ENCODE data around the gene WWOX. TPM values are rescaled to one million over a fixed set of nuclear protein-coding genes. Genes with fewer than 3 reads are reported as not detected.

The WWOX gene
- total RNA-seq, 1 donor from 2014 or later = 28.2 TPM

DNA sequence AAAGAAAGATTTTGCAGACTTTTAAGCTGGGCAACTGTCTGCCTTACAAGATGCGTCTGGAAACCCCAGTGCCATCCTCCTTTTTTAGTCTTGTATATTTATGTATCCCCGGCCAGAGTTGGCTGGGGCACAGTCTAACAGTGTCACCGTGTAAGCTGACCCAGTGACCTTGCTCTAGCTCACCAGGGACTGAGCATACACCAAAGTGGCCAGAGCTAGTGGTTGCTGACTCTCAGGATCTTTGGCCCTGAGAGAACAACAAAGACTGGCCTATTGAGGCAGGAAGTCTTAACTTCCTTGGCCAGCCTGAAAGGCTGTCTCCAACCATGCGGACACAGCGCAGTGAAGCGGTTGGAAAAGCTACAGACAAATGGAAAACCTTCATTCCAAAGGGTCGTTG, 745.2 kb downstream of the WWOX start:
- Mint-ChIP-seq H3K4me1 (ENCODE audit: unreplicated experiment) (peaks cover 7% of the 10 kb centered on the region), H3K9me3 (no peaks in the 10 kb centered on the region), H3K4me3 (no peak overlapping the region), H3K36me3 (no peaks in the 10 kb centered on the region), H3K27ac (no peak overlapping the region), H3K27me3 (no peaks in the 10 kb centered on the region)
- TF ChIP-seq, protein P1, sequence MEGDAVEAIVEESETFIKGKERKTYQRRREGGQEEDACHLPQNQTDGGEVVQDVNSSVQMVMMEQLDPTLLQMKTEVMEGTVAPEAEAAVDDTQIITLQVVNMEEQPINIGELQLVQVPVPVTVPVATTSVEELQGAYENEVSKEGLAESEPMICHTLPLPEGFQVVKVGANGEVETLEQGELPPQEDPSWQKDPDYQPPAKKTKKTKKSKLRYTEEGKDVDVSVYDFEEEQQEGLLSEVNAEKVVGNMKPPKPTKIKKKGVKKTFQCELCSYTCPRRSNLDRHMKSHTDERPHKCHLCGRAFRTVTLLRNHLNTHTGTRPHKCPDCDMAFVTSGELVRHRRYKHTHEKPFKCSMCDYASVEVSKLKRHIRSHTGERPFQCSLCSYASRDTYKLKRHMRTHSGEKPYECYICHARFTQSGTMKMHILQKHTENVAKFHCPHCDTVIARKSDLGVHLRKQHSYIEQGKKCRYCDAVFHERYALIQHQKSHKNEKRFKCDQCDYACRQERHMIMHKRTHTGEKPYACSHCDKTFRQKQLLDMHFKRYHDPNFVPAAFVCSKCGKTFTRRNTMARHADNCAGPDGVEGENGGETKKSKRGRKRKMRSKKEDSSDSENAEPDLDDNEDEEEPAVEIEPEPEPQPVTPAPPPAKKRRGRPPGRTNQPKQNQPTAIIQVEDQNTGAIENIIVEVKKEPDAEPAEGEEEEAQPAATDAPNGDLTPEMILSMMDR (conservative IDR thresholded peaks at IDR 0.05) = no peak
- no peak for DNase-seq (ENCODE audit: extremely low spot score, unreplicated experiment)

DNA sequence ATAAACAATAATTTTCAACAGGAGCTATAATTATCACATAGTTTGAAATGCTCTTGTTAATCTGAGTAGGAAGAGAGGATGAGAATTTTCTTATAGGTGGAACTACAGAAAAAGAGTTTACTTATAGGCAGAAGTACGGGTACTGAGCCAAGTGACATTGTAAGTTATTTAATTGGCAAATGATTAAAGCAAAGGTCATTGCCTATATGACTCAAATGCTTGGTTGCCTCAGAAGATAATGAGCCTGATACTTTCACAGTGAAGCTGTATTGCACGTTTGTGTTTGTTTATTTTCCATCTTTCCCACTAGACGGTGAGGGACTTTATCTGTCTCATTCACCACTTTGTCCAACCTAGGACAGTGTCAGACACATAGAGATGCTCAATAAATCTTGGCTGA, 751.8 kb downstream of the WWOX start:
- no peaks in the 10 kb centered on the region for H3K27me3 Mint-ChIP-seq
- TF ChIP-seq, protein P1 (conservative IDR thresholded peaks at IDR 0.05) = no peak

DNA sequence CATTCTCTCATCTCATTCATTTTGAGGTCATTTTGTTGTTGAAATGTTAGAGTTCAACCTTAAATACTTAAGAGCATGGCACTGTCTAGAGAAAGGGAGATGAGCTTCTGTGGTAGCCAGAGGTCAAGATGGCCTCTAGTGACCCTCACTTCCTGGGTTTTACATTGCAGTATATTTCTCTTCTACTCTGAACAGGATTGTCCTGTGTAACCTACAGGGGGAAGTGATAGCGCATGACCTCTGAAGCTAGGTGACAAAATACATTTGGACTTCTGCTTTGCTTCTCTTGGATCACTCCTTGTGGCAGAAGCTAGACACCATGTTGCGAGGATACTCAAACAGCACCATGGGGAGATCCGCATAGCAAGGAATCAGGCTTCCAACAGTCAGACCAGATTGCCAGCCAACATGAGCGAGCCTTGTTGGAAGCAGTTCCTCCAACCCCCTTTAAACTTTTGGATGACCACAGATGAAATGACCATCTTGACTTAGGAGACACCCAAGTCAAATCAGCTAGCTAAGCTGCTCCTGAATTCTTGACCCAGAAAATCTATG, 752.7 kb downstream of the WWOX start:
- no peak for DNase-seq (ENCODE audit: extremely low spot score, unreplicated experiment)
- Mint-ChIP-seq H3K9me3 (peaks cover 6% of the 10 kb centered on the region), H3K27me3 (no peaks in the 10 kb centered on the region), H3K4me3 (no peak overlapping the region), H3K27ac (no peak overlapping the region), H3K4me1 (ENCODE audit: unreplicated experiment) (peaks cover 3% of the 10 kb centered on the region), H3K36me3 (no peaks in the 10 kb centered on the region)
- TF ChIP-seq, protein P1 (conservative IDR thresholded peaks at IDR 0.05) = no peak

More for the DNA sequence above, 751.8 kb downstream of the WWOX start:
- H3K27ac Mint-ChIP-seq = no peak overlapping the region
- no peak for DNase-seq (ENCODE audit: extremely low spot score, unreplicated experiment)
- H3K4me3 Mint-ChIP-seq = no peak overlapping the region
- peaks cover 3% of the 10 kb centered on the region for H3K4me1 Mint-ChIP-seq (ENCODE audit: unreplicated experiment)
- peaks cover 6% of the 10 kb centered on the region for H3K9me3 Mint-ChIP-seq
- H3K36me3 Mint-ChIP-seq = no peaks in the 10 kb centered on the region

DNA sequence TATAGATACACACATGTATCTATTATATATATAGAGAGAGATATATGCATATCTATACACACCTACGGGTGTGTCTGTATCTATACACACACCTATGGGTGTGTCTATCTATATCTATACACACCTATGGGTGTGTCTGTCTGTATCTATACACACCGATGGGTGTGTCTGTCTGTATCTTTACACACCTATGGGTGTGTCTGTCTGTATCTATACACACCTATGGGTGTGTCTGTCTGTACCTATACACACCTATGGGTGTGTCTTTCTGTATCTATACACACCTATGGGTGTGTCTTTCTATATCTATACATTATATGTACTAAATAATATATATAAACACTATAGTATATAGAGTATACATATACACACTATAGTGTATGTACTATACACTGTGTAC, 762.6 kb downstream of the WWOX start:
- Mint-ChIP-seq H3K27ac (no peak overlapping the region), H3K36me3 (no peaks in the 10 kb centered on the region), H3K9me3 (no peaks in the 10 kb centered on the region), H3K27me3 (no peaks in the 10 kb centered on the region), H3K4me1 (ENCODE audit: unreplicated experiment) (no peaks in the 10 kb centered on the region), H3K4me3 (no peak overlapping the region)
- TF ChIP-seq, protein P1 (conservative IDR thresholded peaks at IDR 0.05) = no peak
- no peak for DNase-seq (ENCODE audit: extremely low spot score, unreplicated experiment)

DNA sequence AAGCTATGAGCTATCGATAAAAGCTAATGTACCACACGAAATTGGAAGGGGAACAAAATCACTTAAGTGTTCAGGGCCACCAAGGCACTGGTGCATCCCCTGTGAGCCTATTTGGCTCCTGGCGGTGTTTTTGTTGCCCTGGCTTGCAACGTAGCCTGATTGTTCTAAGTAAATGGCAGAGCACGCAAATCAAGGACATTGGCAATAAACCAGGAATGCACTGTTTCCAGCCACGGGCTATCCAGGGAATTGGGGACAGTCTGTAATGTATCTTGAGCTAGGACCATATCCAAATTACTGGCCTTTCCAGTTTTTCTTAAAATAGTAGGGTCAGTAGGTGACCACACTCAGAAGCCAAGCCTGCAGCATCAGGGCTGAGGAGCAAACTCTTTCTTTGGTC, 767.1 kb downstream of the WWOX start:
- H3K27me3 Mint-ChIP-seq = no peaks in the 10 kb centered on the region
- DNase-seq (ENCODE audit: extremely low spot score, unreplicated experiment) = no peak
- peaks cover 7% of the 10 kb centered on the region for H3K9me3 Mint-ChIP-seq
- TF ChIP-seq, protein P1 (conservative IDR thresholded peaks at IDR 0.05) = no peak
- H3K4me3 Mint-ChIP-seq = no peak overlapping the region
- H3K4me1 Mint-ChIP-seq (ENCODE audit: unreplicated experiment) = peaks cover 8% of the 10 kb centered on the region
- no peak overlapping the region for H3K27ac Mint-ChIP-seq
- H3K36me3 Mint-ChIP-seq = no peaks in the 10 kb centered on the region

DNA sequence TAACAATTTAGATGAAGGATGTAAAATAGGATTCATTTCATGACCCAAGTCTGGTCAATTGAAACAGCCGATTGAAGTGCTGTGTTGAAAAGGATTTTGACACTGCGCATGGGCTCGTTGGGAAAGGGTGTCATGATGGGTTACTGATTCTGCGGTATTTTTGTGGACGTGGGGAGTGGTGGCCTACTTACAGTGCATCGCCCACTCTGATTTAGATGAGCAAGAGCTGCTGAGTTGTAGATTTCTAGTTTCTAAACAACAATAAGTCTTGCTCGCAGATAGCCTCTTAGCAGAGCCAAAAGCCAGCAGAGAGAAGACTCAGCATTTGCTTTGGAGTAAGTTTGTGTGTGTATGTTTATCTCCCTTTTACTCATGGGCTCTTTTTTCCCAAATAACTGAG, 770.0 kb downstream of the WWOX start:
- H3K9me3 Mint-ChIP-seq = peaks cover 7% of the 10 kb centered on the region
- no peak overlapping the region for H3K4me3 Mint-ChIP-seq
- TF ChIP-seq, protein P1 (conservative IDR thresholded peaks at IDR 0.05) = no peak
- no peaks in the 10 kb centered on the region for H3K27me3 Mint-ChIP-seq
- H3K27ac Mint-ChIP-seq = no peak overlapping the region
- H3K36me3 Mint-ChIP-seq = no peaks in the 10 kb centered on the region
- DNase-seq (ENCODE audit: extremely low spot score, unreplicated experiment) = no peak
- H3K4me1 Mint-ChIP-seq (ENCODE audit: unreplicated experiment) = peaks cover 8% of the 10 kb centered on the region
